Measurements from ENCODE around the gene FKBP6. TPM values are rescaled to one million over a fixed set of nuclear protein-coding genes. Genes with fewer than 3 reads are reported as not detected.
"Not testable (repeated sequence)": the region's sequence is repeated elsewhere in the genome, so short reads cannot be mapped to it uniquely, and the experiment has no call there.

FKBP6 gene, protein sequence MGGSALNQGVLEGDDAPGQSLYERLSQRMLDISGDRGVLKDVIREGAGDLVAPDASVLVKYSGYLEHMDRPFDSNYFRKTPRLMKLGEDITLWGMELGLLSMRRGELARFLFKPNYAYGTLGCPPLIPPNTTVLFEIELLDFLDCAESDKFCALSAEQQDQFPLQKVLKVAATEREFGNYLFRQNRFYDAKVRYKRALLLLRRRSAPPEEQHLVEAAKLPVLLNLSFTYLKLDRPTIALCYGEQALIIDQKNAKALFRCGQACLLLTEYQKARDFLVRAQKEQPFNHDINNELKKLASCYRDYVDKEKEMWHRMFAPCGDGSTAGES
- not detected in 2 replicates for polyA plus RNA-seq (2011; rRNA removed)
- not detected in 2 replicates for polyA minus RNA-seq (2011; rRNA and poly(A)+ RNA removed)

DNA sequence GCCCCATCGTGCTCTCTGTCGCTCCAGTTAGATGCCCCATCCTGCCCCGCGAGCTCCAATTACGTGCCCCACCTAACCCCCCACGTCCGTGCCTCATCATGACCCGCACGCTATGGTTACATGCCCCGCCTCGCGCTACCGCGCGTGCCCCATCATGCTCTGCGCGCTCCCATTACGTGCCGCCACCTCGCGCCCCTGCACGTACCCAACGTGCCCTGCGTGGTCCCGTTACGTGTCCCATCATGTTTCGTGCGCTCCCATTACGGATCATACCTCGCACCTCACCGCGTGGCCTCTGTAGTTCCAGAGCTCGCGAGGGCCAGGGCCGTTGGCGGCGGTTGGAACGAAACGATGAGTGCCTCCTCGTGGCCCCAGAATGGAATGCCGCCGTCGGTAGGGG is at the start of gene FKBP6, which contains the start of gene TRIM50:
Gene FKBP6, plus strand, starts transcription at position 240 of the 400 bp plus-strand sequence. CDS start 268 bp downstream, outside the sequence.
Gene TRIM50, minus strand, starts transcription at position 161 of the 400 bp plus-strand sequence. CDS start 3,295 bp downstream, outside the sequence.
- DNase-seq (ENCODE audit: low read depth); H3K36me3 ChIP-seq (ENCODE audit: control insufficient read depth, insufficient read depth, low read length); POLR2A ChIA-PET; H3K27me3 ChIP-seq (ENCODE audit: control insufficient read depth, insufficient read depth, low read length); H3K4me3 ChIP-seq (ENCODE audit: low read depth, low read length): not testable (repeated sequence)
- CTCF ChIA-PET = interaction anchor here (5.1 kb wide), 1 partner anchor 124 kb away, joined by 21 read pairs; no protein-coding TSS in a partner anchor

DNA sequence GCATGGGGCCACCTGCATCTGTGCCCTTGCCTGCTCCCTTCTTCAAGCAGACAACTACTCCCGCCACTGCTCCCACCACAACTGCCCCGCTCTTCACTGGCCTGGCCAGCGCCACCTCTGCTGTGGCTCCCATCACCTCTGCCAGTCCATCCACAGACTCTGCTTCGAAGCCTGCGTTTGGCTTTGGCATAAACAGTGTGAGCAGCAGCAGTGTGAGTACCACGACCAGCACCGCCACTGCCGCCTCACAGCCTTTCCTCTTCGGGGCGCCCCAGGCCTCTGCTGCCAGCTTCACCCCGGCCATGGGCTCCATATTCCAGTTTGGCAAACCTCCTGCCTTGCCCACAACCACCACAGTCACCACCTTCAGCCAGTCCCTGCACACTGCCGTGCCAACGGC is 30.7 kb upstream of the FKBP6 start:
- POLR2A ChIA-PET; H3K36me3 ChIP-seq (ENCODE audit: control insufficient read depth, insufficient read depth, low read length); CTCF ChIA-PET; DNase-seq (ENCODE audit: low read depth); H3K27me3 ChIP-seq (ENCODE audit: control insufficient read depth, insufficient read depth, low read length); H3K4me3 ChIP-seq (ENCODE audit: low read depth, low read length): not testable (repeated sequence)

DNA sequence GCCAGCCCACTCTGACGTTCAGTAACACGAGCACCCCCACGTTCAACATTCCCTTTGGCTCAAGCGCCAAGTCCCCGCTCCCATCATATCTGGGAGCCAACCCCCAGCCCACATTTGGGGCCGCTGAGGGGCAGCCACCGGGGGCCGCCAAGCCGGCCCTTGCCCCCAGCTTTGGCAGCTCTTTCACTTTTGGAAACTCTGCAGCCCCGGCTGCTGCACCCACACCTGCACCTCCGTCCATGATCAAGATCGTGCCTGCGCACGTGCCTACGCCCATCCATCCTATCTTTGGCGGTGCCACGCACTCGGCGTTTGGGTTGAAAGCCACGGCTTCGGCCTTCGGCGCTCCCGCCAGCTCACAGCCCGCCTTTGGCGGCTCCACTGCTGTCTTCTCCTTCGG is 30.3 kb upstream of the FKBP6 start:
- H3K27me3 ChIP-seq (ENCODE audit: control insufficient read depth, insufficient read depth, low read length); CTCF ChIA-PET; H3K4me3 ChIP-seq (ENCODE audit: low read depth, low read length); POLR2A ChIA-PET; DNase-seq (ENCODE audit: low read depth); H3K36me3 ChIP-seq (ENCODE audit: control insufficient read depth, insufficient read depth, low read length): not testable (repeated sequence)

DNA sequence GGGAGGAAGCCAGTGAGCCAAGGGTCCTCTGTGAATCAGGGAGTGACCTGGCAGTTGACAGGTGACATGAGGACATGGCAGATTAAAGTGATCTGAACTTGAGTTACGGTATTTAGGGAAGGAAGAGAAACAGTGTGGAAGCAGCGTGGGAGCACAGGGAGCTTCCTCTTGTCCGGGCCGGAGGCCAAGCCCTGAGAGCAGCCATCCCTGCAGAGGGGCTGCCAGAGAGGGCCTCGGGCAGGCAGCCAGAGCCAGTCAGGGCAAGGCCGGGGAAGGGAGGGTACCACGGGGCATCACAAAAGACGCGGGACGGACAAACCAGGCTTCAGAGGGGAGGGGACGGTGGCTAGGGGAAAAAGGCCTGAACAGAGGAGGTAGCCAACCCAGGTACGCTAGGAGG is 28.1 kb upstream of the FKBP6 start:
- H3K27me3 ChIP-seq (ENCODE audit: control insufficient read depth, insufficient read depth, low read length); DNase-seq (ENCODE audit: low read depth); POLR2A ChIA-PET; H3K4me3 ChIP-seq (ENCODE audit: low read depth, low read length); H3K36me3 ChIP-seq (ENCODE audit: control insufficient read depth, insufficient read depth, low read length); CTCF ChIA-PET: not testable (repeated sequence)

DNA sequence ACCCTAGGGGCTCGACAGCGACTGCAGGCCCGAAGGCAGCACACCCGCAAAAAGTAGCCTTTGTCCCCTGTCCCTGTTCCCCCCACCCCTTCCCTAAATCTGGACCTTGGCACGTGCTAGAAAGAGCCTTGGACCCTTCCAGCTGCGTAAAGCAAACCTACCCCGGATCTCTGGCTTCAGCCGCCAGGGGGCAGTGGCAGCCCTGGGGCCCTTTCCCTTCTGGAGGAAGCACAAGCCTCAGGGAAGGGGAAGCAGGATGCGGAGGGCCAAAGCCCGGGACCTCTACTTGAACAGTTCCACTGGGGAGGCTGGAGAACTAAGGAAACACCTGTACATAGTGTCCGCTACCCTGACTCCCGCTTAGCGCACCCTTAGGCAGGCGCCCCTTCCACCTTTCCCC is 26.9 kb upstream of the FKBP6 start:
- POLR2A ChIA-PET; DNase-seq (ENCODE audit: low read depth); H3K4me3 ChIP-seq (ENCODE audit: low read depth, low read length); CTCF ChIA-PET; H3K36me3 ChIP-seq (ENCODE audit: control insufficient read depth, insufficient read depth, low read length); H3K27me3 ChIP-seq (ENCODE audit: control insufficient read depth, insufficient read depth, low read length): not testable (repeated sequence)

DNA sequence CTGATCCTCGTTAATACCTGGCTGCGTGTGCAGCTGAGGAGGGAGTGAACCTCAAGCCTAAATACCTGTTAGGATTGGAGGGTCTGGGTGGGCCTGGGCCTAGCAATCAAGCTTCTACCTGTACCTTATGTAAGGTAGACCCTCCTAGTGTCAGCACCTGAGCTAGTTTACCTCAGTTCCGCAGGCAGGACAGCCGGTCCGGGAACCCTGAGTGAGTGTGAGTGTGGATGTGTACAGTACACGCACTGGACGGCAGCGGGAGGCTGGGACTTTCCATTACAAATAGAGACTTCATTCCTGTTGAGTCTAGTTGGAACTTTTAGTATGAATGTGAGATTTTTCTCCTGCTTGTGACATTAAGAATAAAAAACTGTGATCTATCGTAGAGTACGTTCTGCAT is 25.1 kb upstream of the FKBP6 start:
- H3K36me3 ChIP-seq (ENCODE audit: control insufficient read depth, insufficient read depth, low read length); H3K4me3 ChIP-seq (ENCODE audit: low read depth, low read length); DNase-seq (ENCODE audit: low read depth); POLR2A ChIA-PET; CTCF ChIA-PET; H3K27me3 ChIP-seq (ENCODE audit: control insufficient read depth, insufficient read depth, low read length): not testable (repeated sequence)

DNA sequence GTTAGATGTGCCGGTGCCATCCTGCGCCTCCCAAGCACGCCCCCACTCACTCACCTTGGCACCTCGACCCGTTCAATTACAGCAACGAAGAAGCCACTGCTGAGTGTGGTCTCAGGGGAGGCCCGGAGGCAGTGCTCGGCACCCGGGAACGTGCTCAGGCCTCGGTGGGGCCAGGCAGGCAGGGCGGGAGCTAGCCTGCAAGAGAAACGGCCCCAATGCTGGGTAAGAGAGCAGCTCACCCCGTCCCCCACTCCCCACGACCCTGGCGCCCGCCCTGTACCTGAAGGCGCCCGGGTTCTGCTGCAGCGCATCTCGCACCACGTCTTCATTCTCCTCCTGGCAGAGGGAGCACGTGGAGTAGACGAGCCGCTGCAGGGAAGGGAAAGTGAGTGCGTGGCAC is 24.4 kb upstream of the FKBP6 start:
- TF ChIP-seq, protein P1, sequence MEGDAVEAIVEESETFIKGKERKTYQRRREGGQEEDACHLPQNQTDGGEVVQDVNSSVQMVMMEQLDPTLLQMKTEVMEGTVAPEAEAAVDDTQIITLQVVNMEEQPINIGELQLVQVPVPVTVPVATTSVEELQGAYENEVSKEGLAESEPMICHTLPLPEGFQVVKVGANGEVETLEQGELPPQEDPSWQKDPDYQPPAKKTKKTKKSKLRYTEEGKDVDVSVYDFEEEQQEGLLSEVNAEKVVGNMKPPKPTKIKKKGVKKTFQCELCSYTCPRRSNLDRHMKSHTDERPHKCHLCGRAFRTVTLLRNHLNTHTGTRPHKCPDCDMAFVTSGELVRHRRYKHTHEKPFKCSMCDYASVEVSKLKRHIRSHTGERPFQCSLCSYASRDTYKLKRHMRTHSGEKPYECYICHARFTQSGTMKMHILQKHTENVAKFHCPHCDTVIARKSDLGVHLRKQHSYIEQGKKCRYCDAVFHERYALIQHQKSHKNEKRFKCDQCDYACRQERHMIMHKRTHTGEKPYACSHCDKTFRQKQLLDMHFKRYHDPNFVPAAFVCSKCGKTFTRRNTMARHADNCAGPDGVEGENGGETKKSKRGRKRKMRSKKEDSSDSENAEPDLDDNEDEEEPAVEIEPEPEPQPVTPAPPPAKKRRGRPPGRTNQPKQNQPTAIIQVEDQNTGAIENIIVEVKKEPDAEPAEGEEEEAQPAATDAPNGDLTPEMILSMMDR (IDR thresholded peaks at IDR 0.05; ENCODE audit: insufficient read depth, low read depth, low read length) = no peak
- ChIA-PET CTCF (interaction anchor here (0.6 kb wide), 1 partner anchor 304 kb away, joined by 3 read pairs; no protein-coding TSS in a partner anchor), POLR2A (no interaction called here)
- H3K4me3 ChIP-seq (ENCODE audit: low read depth, low read length) = no peak overlapping the region
- H3K27me3 ChIP-seq (ENCODE audit: control insufficient read depth, insufficient read depth, low read length) = no peaks in the 10 kb centered on the region
- H3K36me3 ChIP-seq (ENCODE audit: control insufficient read depth, insufficient read depth, low read length) = peaks cover 5% of the 10 kb centered on the region; the same call in 1 of the 2 replicates
- DNase-seq (ENCODE audit: low read depth) = no peak

DNA sequence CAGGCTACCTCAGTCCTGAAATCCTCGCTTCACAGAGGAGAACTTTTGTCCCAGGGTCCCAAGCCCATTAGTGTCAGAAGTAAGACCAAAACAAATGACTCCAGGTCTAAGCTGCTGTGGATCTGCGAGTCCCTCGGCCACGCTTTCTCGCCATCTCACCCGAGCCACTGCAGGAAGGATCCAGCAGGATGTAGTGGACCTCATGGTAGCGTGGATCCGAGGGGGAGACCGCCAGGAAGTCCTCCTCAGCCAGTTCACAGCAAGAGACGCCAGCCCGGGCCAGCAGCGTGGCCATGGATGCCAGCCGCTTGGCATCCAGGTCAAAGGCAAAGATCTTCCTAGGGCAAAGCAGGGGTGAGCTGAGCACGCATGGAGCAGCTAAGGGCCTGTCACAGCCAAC is 23.9 kb upstream of the FKBP6 start:
- Histone ChIP-seq H3K4me3 (ENCODE audit: low read depth, low read length) (no peak overlapping the region), H3K36me3 (ENCODE audit: control insufficient read depth, insufficient read depth, low read length) (peaks cover 5% of the 10 kb centered on the region; the same call in 1 of the 2 replicates), H3K27me3 (ENCODE audit: control insufficient read depth, insufficient read depth, low read length) (no peaks in the 10 kb centered on the region)
- no peak for DNase-seq (ENCODE audit: low read depth)
- TF ChIP-seq, protein P1 (IDR thresholded peaks at IDR 0.05; ENCODE audit: insufficient read depth, low read depth, low read length) = no peak
- POLR2A ChIA-PET = no interaction called here
- CTCF ChIA-PET = no interaction called here

DNA sequence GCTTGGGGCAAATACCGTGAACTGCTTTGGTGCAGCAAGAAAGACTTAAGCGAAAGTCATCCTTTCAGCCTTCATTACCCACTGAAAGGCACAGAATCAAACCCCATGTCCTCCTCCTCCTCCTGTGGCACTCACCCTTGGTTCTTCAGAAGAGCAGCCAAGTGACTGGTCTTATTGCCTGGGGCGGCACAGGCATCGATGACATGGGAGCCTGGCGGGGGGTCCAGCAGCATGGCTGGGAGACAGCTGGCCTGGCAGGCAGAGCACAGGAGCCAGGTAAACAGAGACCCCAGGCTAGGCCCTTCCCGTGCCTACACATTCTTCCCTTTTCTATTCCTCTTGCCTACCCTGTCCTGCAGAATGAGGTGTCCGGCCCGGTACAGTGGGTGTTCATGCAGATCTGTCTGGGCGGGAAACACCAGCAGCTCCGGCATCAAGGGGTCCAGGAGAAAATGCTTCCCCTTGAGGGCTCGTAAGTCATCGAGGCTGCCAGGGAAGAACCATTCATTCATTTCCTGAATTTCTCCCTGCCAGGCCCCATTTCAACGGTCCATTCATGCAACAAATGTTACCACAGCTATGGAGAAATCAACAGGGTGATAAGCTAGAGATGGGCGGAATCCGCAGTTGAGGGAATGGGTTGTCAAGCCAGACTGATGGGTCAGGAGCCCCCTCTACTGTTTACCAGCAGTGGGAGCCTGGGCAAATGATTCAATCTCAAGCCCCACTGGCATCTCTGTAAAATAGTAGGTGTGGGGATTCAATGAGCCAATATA is 23.2 kb upstream of the FKBP6 start:
- POLR2A ChIA-PET; DNase-seq (ENCODE audit: low read depth); CTCF ChIA-PET; H3K4me3 ChIP-seq (ENCODE audit: low read depth, low read length); H3K27me3 ChIP-seq (ENCODE audit: control insufficient read depth, insufficient read depth, low read length); H3K36me3 ChIP-seq (ENCODE audit: control insufficient read depth, insufficient read depth, low read length): not testable (repeated sequence)
